GM19468 (cell line): ENCODE measurements around the gene IKZF4.
"Not testable (repeated sequence)": the region's sequence is repeated elsewhere in the genome, so short reads cannot be mapped to it uniquely, and the experiment has no call there.

ENCODE experiments used
- ATAC-seq: cut with Tn5 transposase; IDR thresholded peaks from one replicate; pipeline ENCODE4 v1.9.1; 2021; ENCODE audit warnings: mild to moderate bottlenecking, moderate library complexity, moderate number of reproducible peaks; ENCODE audit not compliant: unreplicated experiment; ENCODE audit errors: extremely low read depth

IKZF4 gene

DNA sequence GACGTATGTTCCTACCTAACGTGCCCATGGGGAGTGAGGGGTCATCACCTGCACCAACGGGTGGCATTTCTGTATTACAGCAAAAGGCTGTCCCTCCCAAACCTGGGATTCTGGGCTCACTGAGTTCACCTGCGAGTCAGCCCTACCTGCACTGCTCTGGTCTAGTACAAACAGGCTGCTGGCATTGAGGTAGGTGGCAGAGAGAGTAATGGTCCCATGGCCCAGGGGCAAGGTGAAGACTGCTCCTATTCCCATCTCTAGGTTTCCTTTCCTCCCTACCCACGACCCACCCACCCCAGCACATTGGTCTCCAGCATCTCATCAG lies 23.3 kb upstream of the IKZF4 start:
- ATAC-seq = no peak

DNA sequence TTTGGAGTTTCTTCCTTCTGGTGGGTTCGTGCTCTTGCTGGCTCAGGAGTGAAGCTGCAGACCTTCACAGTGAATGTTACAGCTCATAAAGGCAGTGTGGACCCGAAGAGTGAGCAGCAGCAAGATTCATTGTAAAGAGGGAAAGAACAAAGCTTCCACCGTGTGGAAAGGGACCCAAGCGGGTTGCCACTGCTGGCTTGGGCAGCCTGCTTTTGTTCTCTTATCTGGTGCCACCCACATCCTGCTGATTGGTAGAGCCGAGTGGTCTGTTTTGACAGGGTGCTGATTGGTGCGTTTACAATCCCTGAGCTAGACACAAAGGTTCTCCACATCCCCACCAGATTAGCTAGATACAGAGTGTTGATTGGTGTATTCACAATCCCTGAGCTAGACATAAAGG lies 21.3 kb upstream of the IKZF4 start:
- not testable (repeated sequence) for ATAC-seq

DNA sequence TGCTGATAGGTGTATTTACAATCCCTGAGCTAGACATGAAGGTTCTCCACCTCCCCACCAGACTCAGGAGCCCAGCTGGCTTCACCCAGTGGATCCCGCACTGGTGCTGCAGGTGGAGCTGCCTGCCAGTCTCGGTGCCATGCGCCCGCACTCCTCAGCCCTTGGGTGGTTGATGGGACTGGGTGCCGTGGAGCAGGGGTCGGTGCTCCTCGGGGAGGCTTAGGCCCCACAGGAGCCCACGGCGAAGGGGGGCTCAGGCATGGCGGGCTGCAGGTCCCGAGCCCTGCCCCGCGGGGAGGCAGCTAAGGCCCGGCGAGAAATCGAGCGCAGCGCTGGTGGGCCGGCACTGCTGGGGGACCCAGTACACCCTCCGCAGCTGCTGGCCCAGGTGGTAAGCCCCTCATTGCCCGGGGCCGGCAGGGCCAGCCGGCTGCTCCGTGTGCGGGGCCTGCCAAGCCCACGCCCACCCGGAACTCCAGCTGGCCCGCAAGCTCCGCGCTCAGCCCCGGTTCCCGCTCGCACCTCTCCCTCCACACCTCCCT lies 20.8 kb upstream of the IKZF4 start:
- not testable (repeated sequence) for ATAC-seq

DNA sequence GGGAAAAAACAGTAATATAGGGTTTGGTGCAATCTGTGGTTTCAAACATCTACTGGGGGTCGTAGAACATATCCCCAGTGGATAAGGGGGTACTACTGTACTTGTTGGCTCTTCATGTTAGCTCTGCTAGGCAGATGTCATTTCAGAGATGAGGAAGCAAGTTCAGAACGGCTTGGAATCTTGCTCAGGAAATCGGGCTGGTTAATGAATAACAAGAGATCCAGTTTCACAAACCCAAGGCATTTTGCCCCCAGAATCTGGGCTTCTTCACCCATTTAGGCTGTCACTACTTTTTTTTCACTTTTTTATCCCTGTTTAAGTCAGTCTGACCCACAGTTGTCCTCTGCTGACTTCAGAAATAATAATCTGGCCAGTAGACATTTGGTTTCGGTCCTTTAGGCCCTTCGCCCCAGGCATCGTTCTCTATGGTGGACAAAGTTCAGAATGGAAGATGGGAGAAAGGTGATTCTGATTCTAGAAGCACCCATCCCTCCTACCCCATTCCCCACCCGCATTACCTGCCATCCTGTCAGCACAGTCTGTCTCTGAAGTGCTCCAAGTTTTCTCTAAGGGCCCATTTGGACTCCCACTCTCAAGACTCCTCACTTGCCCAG lies 19.2 kb upstream of the IKZF4 start:
- no peak for ATAC-seq

DNA sequence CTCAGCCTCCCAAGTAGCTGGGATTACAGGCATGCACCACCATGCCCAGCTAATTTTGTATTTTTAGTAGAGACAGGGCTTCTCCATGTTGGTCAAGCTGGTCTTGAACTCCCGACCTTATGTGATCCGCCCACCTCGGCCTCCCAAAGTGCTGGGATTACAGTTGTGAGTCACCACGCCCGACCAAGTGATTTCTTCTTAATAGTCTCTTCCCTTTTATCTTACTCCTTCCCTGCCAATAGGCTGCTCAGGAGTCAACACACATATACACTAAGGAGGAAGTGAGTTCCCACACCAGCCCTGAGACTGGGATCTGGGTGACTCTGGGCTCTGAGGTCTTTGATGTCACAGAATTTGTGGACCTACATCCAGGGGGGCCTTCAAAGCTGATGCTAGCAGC lies 17.5 kb upstream of the IKZF4 start:
- ATAC-seq = not testable (repeated sequence)

DNA sequence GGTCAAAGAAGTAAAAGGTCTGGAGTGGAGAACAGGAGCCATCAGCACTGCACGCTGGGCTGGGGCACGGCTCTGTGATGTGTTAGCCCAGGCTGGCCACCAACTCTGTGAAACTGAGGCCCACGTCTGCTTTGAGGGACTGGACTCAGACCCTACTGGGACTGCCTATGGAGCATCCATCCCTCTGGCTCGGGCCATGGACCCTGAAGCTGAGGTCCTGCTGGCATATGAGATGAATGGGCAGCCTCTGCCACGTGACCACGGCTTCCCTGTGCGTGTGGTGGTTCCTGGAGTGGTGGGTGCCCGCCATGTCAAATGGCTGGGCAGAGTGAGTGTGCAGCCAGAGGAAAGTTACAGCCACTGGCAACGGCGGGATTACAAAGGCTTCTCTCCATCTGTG lies 16.6 kb upstream of the IKZF4 start:
- ATAC-seq = no peak

DNA sequence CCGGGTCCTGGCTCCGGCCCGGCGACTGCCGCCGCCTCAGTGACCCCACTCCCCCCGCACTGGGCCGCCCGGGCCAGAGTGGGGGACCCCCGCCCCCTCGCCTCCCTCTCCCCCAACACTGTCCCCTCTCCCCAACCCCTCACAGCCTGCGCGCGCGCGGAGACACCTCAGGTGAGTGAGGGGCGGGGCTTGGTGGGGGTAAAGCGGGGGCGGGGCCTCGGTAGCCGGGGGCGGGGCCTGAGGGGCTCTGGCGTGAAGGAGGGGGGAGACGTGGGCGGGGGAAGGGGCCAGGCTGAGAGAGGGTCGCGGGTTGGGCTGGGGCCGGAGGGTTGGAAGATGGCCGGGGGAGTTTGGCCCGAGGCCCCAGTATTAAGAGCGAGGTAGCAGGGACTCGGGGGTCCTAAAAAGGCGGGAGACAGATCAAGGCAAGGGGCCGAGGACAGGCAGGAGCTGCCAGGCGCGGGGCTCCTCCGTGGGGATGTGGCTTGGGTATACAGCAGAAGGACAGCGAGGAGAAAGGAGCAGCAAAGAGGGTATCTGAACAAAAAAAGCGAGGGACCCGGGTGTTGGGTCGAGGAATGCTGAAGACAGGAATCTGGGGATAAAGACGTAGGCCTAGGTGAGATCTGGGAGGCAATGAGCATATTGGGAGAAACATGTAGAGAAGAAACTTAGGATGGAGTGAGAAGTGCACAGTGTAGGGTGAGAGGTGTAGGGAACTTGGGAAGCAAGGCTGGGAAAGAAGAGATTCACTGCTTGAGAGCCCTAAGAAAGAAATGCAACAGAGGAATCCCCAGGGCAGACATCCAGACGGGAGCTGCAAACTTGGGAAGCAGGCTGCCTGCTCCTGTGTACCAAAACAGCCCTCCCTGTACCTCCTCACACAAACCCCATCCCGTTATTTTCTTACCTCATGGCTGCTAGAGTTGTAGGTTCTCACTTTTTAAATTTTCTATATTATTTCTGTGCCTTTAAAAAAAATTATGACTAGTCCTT lies 13.0 kb upstream of the IKZF4 start:
- no peak for ATAC-seq

DNA sequence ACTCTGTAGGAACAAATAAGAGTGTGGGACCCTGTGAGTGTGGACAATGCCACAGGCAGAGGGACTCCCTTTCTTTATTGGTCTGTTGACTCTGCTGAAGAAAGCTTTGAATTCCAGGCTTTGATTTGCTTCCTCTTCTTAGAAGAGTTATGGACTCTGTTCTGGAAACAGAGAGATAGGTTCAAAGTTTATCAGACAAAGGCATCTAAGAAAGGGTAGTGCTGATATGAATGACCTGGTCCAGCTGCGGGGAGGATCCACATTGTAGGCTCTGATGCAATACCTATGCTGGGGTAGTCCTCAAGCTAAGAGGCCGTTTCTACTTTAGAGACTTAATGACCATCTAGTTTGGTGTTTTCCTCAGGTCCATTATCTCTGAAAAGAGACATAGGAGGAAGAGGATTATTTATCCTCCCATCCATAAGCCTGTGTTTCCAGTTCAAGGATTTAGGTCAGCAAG lies 10.7 kb upstream of the IKZF4 start:
- ATAC-seq = no peak

DNA sequence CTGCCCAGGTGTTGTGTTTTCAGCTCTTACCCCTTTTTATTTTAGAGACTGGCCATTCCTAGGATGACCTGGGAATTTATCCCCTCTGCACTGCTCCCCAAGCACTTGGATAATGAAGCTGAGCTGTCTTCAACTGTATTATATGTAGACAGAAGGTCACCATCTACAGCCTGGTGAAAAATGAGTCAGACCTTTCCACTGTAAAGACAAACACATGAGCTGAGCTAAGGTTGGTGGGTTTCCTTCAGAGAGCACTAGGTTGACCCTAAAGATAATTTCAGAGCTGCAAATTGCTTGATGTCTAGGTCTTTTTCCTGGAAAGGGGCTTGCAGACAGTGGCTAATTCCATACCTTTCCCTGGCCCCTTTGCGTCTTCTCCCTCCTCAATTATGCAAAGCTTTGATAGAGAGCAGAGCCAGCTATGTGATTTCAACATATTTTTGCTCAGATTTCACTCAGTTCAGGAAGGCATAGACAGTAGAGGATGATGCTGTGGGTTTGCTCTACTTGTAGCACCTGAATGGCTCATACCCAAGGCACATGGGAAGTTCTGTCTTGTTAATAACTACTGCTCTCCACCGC lies 9.2 kb upstream of the IKZF4 start:
- ATAC-seq = no peak

DNA sequence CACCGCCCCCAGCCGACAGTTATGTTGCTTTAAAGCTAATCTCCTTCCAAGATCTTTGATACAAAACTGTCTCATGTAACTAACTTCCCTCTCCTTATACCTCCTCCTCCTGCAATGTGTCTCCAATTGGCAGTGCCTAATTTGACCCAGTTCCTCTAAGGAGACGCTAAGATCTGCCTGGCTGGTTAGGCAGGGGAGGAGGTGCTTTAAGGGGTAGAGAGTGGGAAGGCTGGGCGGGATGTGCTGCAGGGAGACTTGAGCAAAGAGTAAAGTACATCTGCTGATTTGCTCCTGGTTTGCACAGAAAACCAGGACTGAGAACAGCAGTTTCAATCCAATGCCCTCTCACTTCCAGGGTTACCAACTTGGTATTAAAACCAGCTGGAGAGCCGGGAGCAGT lies 7.4 kb upstream of the IKZF4 start:
- no peak for ATAC-seq

DNA sequence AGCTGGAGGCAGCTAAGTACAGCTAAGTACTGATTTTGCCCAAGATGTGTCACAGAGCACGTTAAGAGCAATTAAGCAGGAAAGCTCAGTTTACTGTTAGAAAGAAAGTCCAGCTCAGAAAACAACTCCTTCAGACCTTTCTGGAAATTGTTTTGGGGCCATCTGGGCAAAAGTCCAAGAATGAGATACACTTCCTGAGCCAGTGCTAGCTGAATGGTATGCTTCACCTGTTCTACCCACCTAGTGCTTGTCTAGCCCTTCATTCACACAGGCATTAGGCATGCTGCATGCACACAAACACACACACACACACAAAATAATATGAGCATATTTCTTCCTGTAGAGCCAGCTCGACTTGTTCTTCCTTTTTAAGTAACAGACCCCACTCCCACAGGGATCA lies 6.6 kb upstream of the IKZF4 start:
- no peak for ATAC-seq

DNA sequence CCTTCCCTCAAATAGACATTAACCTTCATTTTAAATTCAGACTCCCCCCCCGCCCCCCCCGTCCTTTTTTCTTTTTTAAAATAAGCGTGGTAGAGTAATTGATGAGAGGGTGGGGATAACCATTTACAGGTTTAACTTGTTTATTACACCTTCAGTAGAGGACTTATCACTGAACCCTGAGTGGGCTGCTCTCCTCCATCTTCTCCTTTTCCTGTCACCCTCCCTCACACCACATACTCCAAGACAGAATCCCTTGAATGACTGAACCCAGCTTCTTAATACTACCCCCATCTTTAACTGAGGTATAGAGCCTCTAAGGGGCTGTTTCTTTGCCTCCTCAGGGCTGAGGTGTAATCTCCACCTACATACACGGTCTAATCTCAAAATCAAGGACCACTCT lies 3.7 kb upstream of the IKZF4 start:
- ATAC-seq = no peak

DNA sequence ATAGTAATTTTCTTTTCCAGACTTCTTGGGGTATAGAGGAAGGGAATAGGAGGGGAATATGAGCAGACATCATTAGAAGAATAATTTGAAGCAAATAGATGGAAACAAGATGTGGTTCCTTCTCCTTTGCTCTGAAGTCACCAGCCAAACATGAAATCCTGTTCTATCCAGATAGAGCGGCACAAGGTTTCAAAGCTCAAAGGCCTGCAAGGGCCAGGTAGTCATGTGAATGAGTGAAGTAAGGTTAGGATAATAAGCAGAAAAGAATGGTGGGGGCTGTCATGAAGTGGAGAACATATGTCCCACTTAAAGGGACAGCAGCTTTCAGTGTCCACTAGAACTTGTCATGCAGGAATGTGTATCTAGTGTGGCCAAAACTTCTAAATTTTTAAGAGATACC lies 2.5 kb upstream of the IKZF4 start:
- ATAC-seq = no peak

DNA sequence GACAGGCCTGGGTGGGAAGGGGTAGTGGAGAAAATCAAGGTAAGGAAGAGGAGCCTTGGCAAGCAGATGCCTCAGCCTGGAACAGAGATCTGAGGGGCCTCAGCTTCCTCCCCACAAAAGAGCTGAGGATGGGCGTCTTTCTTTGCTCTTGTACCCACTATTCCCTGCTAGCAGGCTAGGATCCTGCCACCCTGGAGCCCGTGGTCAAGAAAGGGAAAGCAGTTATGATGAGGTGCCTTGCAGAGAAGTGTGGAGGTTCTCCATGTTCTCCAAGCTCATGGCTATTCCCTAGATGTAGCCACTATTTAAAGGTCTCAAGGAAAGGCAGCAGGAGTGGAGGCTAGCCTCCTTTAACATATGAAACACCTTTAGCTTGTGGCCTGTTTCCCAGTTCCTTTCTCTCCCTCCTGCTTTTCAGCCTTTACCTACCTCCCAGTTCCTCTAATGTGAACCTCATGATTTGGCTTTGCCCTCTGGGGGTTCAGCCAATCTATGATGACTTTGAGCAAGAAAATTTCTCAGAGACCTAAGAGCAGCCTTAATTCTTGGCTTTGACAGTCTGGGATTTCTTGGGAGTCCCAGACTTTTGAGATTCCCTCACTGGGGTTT lies 1.1 kb downstream of the IKZF4 start:
- no peak for ATAC-seq

DNA sequence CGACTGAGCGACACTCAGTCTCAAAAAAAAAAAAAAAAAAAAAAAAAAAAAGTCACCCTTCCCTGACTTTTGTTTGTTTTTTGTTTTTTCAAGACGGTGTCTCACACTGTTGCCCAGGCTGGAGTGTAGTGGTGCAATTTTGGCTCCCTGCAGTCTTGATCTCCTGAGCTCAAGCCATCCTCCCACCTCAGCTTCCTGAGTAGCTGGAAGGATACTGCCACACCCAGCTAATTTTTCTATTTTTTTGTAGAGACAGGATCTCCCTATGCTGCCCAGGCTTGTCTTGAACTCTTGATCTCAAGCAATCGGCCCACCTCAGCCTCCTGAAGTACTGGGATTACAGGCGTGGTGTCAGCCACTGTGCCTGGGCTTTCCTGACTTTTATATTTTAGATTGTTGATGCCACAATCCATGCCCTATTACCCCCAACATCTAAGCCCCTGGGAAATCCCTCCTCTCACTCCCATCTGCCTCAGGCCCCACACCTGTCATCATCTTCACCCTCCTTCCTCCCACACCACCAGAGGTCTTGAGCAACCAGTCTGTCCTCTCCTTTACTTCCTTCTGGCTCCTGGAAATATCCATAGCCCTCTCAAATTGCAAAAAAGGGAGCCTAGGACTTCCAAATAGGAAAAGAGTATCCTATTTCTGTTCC lies 7.8 kb downstream of the IKZF4 start:
- ATAC-seq = no peak

DNA sequence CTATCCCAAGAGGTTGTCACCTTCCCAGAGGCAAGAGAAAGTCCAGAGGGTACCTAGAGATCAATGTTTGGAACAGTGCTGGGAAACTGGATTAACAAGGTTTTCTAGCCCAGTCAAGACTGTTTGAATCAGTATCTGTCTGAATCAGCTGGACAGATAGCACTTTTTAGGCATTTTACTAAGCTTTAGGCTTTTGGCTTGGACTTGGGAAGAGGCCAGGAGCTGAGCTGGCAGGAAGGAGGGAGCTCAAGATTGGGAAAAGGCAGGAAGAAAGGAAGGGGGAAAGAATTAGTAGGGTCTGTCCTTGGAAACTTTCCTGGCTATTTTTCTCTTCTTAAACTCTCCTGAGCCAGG lies 8.3 kb downstream of the IKZF4 start:
- ATAC-seq = no peak

DNA sequence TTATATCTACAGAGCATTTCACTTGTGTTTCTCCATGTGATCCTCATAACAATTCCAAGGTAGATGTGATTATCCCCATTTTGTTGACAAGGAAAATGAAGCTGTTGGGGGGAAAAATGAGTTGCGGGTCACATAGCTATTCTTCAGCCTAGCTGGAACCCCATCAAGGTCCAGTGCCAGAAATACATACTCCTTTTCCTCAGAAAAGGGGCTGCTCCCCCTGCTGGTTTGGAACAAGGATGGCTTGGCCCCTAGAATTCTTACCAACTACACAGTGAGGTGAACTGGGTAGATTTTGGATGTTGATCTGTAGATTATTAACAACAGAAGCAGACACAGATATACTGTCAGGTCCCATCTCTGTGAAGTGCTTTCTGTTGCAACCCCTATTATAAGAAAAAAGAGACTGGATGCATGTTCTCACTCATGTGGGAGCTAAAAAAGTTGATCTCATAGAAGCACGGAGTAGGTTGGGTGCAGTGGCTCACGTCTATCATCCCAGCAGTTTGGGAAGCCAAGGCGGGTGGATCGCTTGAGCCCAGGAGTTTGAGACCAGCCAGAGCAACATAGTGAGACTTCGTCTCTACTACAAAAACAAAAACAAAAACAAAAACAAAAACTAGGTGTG lies 8.9 kb downstream of the IKZF4 start:
- ATAC-seq = no peak

DNA sequence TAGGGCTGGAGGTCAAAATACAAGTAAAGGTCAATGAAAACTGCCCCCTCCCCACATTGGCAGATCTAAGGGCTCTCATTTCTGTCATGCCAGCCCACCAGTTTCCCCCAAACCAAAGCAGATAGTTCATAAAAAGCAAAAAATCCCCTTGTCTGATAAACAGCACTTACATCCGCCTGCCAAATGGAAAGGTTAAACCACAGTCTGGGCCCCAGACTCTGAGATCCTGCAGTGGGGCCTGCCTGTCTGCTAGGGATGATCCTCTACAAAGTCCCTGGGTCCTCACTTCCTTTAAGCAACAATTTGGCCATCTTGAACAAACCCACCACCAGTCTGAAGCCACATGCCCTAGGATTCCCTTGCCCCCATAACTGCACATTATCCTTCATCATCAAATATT lies 11.1 kb downstream of the IKZF4 start:
- ATAC-seq = no peak

DNA sequence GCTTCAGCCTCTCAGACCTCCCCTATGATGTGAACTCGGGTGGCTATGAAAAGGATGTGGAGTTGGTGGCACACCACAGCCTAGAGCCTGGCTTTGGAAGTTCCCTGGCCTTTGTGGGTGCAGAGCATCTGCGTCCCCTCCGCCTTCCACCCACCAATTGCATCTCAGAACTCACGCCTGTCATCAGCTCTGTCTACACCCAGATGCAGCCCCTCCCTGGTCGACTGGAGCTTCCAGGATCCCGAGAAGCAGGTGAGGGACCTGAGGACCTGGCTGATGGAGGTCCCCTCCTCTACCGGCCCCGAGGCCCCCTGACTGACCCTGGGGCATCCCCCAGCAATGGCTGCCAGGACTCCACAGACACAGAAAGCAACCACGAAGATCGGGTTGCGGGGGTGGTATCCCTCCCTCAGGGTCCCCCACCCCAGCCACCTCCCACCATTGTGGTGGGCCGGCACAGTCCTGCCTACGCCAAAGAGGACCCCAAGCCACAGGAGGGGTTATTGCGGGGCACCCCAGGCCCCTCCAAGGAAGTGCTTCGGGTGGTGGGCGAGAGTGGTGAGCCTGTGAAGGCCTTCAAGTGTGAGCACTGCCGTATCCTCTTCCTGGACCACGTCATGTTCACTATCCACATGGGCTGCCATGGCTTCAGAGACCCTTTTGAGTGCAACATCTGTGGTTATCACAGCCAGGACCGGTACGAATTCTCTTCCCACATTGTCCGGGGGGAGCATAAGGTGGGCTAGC lies 13.9 kb downstream of the IKZF4 start:
- no peak for ATAC-seq
